ENCODE measurements around the gene CERT1.

GRCh38 chr5:75441560-75441959 is 69.9 kb downstream of the CERT1 start:
- TF ChIP-seq CTCF (IDR thresholded peaks at IDR 0.05) (no peak), POLR2A (IDR thresholded peaks at IDR 0.05) (no peak)
